OCI-LY3 (cell line): Measurements from ENCODE around the gene POC1B.

Experiments
- H2AFZ ChIP-seq: fragments of 200-600, 300-600 bp; shearing (Covaris generic); 2 replicates; pipeline ENCODE4 v1.6.0; 2014; ENCODE audit warnings: antibody characterized with exemption, low read depth, low read length
- H3K27ac ChIP-seq: fragments of 200-600, 300-600 bp; sonication (generic); 2 replicates; pipeline ENCODE4 v1.5.1; 2014; ENCODE audit warnings: mild to moderate bottlenecking, low read length, moderate library complexity, mixed read lengths
- H3K27me3 ChIP-seq: fragments of 200-600, 300-600 bp; sonication (generic); 2 replicates; pipeline ENCODE4 v1.6.1; 2014; ENCODE audit warnings: low read depth, low read length, mixed read lengths
- H3K36me3 ChIP-seq: fragments of 200-600, 300-600 bp; sonication (generic); replicated peaks from 2 replicates; pipeline ENCODE3; 2014; ENCODE audit warnings: low read depth, low read length, mixed read lengths
- H3K4me1 ChIP-seq: fragments of 300-600, 200-600 bp; sonication (generic); 2 replicates; pipeline ENCODE4 v1.6.1; 2014; ENCODE audit warnings: low read length, mixed read lengths
- H3K4me2 ChIP-seq: fragments of 200-600, 300-600 bp; sonication (generic); 2 replicates; pipeline ENCODE4 v1.6.1; 2014; ENCODE audit warnings: low read length, mixed read lengths
- H3K4me3 ChIP-seq: fragments of 300-600, 200-600 bp; sonication (generic); 2 replicates; pipeline ENCODE4 v1.5.1; 2014; ENCODE audit warnings: antibody characterized with exemption, mild to moderate bottlenecking, low read length, moderate library complexity
- H3K79me2 ChIP-seq: fragments of 300-600, 200-600 bp; shearing (Covaris generic); 2 replicates; pipeline ENCODE4 v1.6.1; 2014; ENCODE audit warnings: mild to moderate bottlenecking, low read length, mixed read lengths
- H3K9ac ChIP-seq: fragments of 300-600, 200-600 bp; shearing (Covaris generic); 2 replicates; pipeline ENCODE4 v1.6.0; 2014; ENCODE audit warnings: mild to moderate bottlenecking, low read length, moderate library complexity
- H3K9me3 ChIP-seq: fragments of 200-600, 300-600 bp; shearing (Covaris generic); 2 replicates; pipeline ENCODE4 v1.6.1; 2014; ENCODE audit warnings: low read length, mixed read lengths; ENCODE audit not compliant: insufficient read depth
- H4K20me1 ChIP-seq: fragments of 200-600, 300-600 bp; sonication (generic); 2 replicates; pipeline ENCODE4 v1.6.1; 2016; ENCODE audit warnings: low read length, mixed read lengths; ENCODE audit not compliant: insufficient read depth
- EZH2phosphoT487 ChIP-seq: fragments of 200-600 bp; shearing (Covaris generic); IDR thresholded peaks from 2 replicates; pipeline ENCODE4 v1.6.1; 2018; ENCODE audit warnings: antibody characterized with exemption, mixed run types, low read depth
- TF ChIP-seq, protein P1 (sequence below): fragments of 200-600, 300-600 bp; sonication (generic); IDR thresholded peaks from 2 replicates; pipeline ENCODE4 v1.5.1; 2014; ENCODE audit warnings: antibody characterized with exemption, low read length, low read depth

POC1B gene

DNA sequence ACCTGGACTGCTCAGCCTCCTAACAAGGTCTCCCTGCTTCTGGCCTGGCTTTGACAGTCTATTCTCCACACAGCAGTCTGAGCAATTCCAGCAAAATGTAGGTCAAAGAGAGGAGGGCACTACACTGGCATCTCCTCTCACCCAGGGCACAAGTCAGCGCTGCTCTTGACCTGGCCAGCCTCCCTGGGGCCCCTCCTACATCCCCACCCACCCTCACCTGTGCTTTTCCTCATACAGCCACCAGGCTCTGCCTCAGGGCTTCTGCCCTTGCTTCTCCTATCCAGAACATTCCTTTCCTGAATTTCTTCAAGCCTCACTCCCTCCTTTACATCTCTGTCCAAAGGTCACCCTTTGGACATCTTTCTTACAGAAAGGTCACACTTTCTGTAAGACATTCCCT is 34.9 kb downstream of the POC1B start:
- H3K9ac ChIP-seq: no peak overlapping the region
- no peak overlapping the region for H3K27ac ChIP-seq
- no peaks in the 10 kb centered on the region for H4K20me1 ChIP-seq
- H3K9me3 ChIP-seq: no peaks in the 10 kb centered on the region
- TF ChIP-seq, protein P1, sequence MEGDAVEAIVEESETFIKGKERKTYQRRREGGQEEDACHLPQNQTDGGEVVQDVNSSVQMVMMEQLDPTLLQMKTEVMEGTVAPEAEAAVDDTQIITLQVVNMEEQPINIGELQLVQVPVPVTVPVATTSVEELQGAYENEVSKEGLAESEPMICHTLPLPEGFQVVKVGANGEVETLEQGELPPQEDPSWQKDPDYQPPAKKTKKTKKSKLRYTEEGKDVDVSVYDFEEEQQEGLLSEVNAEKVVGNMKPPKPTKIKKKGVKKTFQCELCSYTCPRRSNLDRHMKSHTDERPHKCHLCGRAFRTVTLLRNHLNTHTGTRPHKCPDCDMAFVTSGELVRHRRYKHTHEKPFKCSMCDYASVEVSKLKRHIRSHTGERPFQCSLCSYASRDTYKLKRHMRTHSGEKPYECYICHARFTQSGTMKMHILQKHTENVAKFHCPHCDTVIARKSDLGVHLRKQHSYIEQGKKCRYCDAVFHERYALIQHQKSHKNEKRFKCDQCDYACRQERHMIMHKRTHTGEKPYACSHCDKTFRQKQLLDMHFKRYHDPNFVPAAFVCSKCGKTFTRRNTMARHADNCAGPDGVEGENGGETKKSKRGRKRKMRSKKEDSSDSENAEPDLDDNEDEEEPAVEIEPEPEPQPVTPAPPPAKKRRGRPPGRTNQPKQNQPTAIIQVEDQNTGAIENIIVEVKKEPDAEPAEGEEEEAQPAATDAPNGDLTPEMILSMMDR: no peak
- TF ChIP-seq EZH2phosphoT487: no peak
- no peaks in the 10 kb centered on the region for H3K27me3 ChIP-seq
- no peak overlapping the region for H3K4me3 ChIP-seq
- no peaks in the 10 kb centered on the region for H3K4me1 ChIP-seq
- no peaks in the 10 kb centered on the region for H3K79me2 ChIP-seq
- no peak overlapping the region for H2AFZ ChIP-seq
- no peak overlapping the region for H3K4me2 ChIP-seq
- H3K36me3 ChIP-seq: no peaks in the 10 kb centered on the region

DNA sequence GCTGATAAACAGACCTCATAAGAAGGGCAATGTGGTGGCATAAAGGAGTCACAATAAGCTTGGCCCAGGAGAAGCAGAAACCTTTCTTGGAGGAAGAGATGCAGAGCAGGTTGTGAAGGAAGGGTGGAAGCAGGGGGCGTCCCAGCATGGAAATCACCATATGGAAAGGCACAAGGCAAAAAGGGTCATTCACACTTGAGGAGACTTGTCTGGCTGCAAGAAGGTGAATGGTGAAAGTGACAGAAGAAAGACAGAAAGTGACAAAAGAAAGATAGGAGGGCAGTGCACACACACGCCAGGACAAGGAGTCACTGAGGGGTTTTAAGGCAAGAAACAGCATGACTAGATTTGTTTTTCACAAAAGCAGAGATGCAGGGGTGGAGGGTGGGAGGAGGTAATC is 39.6 kb downstream of the POC1B start:
- Histone ChIP-seq H3K9me3 (no peaks in the 10 kb centered on the region), H3K9ac (no peak overlapping the region), H3K27me3 (no peaks in the 10 kb centered on the region), H3K4me2 (no peak overlapping the region), H4K20me1 (no peaks in the 10 kb centered on the region), H3K79me2 (no peaks in the 10 kb centered on the region), H3K4me1 (no peaks in the 10 kb centered on the region), H3K4me3 (no peak overlapping the region), H3K27ac (no peak overlapping the region), H3K36me3 (no peaks in the 10 kb centered on the region), H2AFZ (no peak overlapping the region)
- TF ChIP-seq EZH2phosphoT487: no peak
- TF ChIP-seq, protein P1: no peak

DNA sequence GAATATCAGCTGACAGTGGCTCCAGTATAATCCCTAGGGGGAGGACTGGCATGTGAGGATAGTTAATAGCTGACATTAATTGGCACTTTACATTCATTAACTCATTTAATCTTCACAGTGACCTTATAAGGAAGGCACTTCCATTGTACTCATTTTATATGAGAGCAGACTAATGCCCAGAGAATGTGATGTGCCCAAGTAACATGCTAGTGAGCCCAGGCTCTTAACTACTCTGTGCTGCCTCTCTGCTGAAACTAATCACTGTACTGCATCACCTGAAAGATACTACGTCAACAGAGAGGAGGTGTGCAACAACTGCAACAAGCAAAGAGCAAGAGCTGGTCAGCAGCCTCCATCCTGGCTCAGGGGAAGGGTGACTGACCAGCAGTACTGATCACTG is 41.4 kb downstream of the POC1B start:
- H4K20me1 ChIP-seq: no peaks in the 10 kb centered on the region
- no peak overlapping the region for H3K4me3 ChIP-seq
- H3K9ac ChIP-seq: no peak overlapping the region
- H3K27me3 ChIP-seq: no peaks in the 10 kb centered on the region
- no peaks in the 10 kb centered on the region for H3K36me3 ChIP-seq
- H2AFZ ChIP-seq: no peak overlapping the region
- TF ChIP-seq, protein P1: no peak
- TF ChIP-seq EZH2phosphoT487: no peak
- H3K4me1 ChIP-seq: no peaks in the 10 kb centered on the region
- H3K79me2 ChIP-seq: no peaks in the 10 kb centered on the region
- no peak overlapping the region for H3K27ac ChIP-seq
- no peaks in the 10 kb centered on the region for H3K9me3 ChIP-seq
- H3K4me2 ChIP-seq: no peak overlapping the region

DNA sequence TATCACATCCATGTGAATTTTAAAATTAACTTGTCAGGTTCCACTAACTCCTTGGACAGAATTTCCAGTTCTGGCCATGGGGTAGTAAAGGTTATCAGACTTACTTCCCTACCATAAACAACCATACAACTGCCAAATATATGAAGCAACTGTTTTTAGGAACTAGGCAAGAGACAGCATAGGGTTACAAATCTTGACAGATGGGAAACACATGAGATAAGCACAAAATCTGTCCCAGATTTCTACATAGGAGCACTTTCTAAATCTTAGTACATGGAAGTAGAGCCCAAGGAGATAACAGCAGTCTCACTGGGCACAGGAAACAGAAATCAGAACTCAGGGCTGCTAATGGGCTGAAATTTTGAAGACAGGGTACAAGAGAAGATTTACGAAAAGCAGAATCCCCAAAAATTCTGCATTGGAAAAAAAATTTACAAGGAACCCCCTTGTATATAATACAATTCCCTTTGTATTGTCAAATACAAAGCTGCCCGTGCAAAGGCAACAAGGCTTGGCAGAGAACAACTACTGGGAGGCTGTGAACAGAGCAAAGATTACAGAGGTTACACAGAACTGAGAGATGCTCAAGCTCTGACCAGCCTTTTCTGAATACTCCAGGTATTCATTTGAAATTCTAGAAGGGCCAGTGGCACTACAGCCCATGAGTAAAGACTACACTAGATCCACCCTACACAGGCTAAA is 44.5 kb downstream of the POC1B start:
- no peak overlapping the region for H3K4me2 ChIP-seq
- no peak overlapping the region for H3K27ac ChIP-seq
- H3K4me1 ChIP-seq: no peaks in the 10 kb centered on the region
- H3K79me2 ChIP-seq: no peaks in the 10 kb centered on the region
- no peaks in the 10 kb centered on the region for H3K9me3 ChIP-seq
- no peaks in the 10 kb centered on the region for H4K20me1 ChIP-seq
- H3K36me3 ChIP-seq: no peaks in the 10 kb centered on the region
- TF ChIP-seq, protein P1: no peak
- no peak for TF ChIP-seq EZH2phosphoT487
- no peak overlapping the region for H3K9ac ChIP-seq
- H3K27me3 ChIP-seq: no peaks in the 10 kb centered on the region
- no peak overlapping the region for H3K4me3 ChIP-seq
- H2AFZ ChIP-seq: no peak overlapping the region
